SH-SY5Y (cell line): ENCODE results near the gene RPUSD3.

Source experiments
- GATA2 ChIP-seq: IDR thresholded peaks from 2 replicates; pipeline ENCODE4 v1.6.1; 2011; ENCODE audit warnings: mild to moderate bottlenecking, low read depth, low read length
- GATA3 ChIP-seq: IDR thresholded peaks from 2 replicates; pipeline ENCODE4 v1.6.1; 2011; ENCODE audit warnings: low read depth, mild to moderate bottlenecking, low read length, moderate library complexity

DNA sequence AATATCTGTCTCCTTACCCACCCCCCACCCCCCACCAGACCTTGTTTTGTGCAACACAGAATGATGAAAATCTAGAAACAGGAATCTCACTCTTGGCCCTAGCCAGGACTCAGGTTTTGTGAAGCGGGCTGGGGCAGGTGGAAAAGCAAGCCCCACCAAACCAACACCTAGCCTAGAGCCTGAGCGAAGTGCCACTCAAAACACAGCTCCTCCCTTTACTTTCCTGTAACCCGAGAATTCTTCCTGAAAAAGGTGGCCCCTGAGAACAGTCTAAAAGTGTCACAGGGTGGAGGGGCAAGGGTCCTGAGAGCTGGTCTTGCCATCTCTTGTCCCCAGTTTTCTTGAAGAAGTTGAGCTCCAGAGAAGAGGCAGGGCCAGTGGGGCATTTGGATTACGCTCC, 17.4 kb upstream of the RPUSD3 start:
- TF ChIP-seq GATA2: no peak
- TF ChIP-seq GATA3: no peak
